C4-2B (cell line): ENCODE results near the gene CCR6.

ENCODE experiments used
- ZFX ChIP-seq: fragments of 450-650 bp; IDR thresholded peaks from 2 replicates; pipeline ENCODE4 v1.6.1; 2017
- TF ChIP-seq, protein P1 (sequence below): fragments of 450-650 bp; conservative IDR thresholded peaks from 2 replicates; pipeline ENCODE4 v1.5.1; 2017; ENCODE audit warnings: mild to moderate bottlenecking

GRCh38 chr6:167107787-167108186 lies 15.1 kb upstream of the CCR6 start:
- TF ChIP-seq, protein P1, sequence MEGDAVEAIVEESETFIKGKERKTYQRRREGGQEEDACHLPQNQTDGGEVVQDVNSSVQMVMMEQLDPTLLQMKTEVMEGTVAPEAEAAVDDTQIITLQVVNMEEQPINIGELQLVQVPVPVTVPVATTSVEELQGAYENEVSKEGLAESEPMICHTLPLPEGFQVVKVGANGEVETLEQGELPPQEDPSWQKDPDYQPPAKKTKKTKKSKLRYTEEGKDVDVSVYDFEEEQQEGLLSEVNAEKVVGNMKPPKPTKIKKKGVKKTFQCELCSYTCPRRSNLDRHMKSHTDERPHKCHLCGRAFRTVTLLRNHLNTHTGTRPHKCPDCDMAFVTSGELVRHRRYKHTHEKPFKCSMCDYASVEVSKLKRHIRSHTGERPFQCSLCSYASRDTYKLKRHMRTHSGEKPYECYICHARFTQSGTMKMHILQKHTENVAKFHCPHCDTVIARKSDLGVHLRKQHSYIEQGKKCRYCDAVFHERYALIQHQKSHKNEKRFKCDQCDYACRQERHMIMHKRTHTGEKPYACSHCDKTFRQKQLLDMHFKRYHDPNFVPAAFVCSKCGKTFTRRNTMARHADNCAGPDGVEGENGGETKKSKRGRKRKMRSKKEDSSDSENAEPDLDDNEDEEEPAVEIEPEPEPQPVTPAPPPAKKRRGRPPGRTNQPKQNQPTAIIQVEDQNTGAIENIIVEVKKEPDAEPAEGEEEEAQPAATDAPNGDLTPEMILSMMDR = no peak
- no peak for TF ChIP-seq ZFX
